HL-60 (cell line): Measurements from ENCODE around the gene PDGFD.

ENCODE experiments used
- GABPA ChIP-seq: IDR thresholded peaks from 2 replicates; pipeline ENCODE4 v1.6.1; 2012; ENCODE audit warnings: low read depth
- POLR2AphosphoS5 ChIP-seq: IDR thresholded peaks from 2 replicates; pipeline ENCODE4 v1.6.1; 2012; ENCODE audit warnings: low read depth
- SPI1 ChIP-seq: IDR thresholded peaks from 2 replicates; pipeline ENCODE4 v1.6.1; 2012; ENCODE audit warnings: low read depth, mild to moderate bottlenecking, borderline replicate concordance
- TF ChIP-seq, protein P1 (sequence below): IDR thresholded peaks from one replicate; pipeline ENCODE4 v1.5.1; 2011; ENCODE audit warnings: low read length, control low read depth, inconsistent platforms; ENCODE audit not compliant: insufficient read depth
- TF ChIP-seq, protein P2 (sequence below): IDR thresholded peaks from 2 replicates; pipeline ENCODE4 v1.6.1; 2012; ENCODE audit warnings: low read depth; ENCODE audit not compliant: insufficient replicate concordance

DNA sequence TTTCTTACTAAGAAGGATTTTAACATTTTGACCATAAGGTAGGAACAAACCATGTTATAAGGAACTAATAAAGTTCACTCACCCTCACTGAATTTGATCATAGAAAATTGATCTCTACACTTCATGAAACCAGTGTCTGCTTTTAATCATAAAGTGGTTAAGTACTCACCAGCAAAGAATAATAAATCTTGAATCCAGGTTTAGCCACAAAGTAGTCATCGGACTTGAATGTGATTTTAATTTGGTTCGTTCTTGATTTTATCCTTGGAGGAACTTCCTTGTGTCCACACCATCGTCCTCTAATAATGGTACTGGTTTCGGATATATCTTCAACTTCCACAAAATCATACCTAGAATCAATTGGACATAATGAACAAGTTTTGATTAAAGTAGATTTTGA lies 168.1 kb downstream of the PDGFD start:
- TF ChIP-seq, protein P1, sequence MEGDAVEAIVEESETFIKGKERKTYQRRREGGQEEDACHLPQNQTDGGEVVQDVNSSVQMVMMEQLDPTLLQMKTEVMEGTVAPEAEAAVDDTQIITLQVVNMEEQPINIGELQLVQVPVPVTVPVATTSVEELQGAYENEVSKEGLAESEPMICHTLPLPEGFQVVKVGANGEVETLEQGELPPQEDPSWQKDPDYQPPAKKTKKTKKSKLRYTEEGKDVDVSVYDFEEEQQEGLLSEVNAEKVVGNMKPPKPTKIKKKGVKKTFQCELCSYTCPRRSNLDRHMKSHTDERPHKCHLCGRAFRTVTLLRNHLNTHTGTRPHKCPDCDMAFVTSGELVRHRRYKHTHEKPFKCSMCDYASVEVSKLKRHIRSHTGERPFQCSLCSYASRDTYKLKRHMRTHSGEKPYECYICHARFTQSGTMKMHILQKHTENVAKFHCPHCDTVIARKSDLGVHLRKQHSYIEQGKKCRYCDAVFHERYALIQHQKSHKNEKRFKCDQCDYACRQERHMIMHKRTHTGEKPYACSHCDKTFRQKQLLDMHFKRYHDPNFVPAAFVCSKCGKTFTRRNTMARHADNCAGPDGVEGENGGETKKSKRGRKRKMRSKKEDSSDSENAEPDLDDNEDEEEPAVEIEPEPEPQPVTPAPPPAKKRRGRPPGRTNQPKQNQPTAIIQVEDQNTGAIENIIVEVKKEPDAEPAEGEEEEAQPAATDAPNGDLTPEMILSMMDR = no peak
- no peak for TF ChIP-seq POLR2AphosphoS5
- TF ChIP-seq SPI1 = no peak
- TF ChIP-seq, protein P2, sequence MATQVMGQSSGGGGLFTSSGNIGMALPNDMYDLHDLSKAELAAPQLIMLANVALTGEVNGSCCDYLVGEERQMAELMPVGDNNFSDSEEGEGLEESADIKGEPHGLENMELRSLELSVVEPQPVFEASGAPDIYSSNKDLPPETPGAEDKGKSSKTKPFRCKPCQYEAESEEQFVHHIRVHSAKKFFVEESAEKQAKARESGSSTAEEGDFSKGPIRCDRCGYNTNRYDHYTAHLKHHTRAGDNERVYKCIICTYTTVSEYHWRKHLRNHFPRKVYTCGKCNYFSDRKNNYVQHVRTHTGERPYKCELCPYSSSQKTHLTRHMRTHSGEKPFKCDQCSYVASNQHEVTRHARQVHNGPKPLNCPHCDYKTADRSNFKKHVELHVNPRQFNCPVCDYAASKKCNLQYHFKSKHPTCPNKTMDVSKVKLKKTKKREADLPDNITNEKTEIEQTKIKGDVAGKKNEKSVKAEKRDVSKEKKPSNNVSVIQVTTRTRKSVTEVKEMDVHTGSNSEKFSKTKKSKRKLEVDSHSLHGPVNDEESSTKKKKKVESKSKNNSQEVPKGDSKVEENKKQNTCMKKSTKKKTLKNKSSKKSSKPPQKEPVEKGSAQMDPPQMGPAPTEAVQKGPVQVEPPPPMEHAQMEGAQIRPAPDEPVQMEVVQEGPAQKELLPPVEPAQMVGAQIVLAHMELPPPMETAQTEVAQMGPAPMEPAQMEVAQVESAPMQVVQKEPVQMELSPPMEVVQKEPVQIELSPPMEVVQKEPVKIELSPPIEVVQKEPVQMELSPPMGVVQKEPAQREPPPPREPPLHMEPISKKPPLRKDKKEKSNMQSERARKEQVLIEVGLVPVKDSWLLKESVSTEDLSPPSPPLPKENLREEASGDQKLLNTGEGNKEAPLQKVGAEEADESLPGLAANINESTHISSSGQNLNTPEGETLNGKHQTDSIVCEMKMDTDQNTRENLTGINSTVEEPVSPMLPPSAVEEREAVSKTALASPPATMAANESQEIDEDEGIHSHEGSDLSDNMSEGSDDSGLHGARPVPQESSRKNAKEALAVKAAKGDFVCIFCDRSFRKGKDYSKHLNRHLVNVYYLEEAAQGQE = no peak
- no peak for TF ChIP-seq GABPA
